Stimulated activated CD8-positive, alpha-beta memory T cell treated with anti-CD3 and anti-CD28 coated beads, Interleukin-7, amount 100 ng/mL, for 4 hours (primary cell): Measurements from ENCODE around the gene RBM12.
"Not testable (repeated sequence)": the region's sequence is repeated elsewhere in the genome, so short reads cannot be mapped to it uniquely, and the experiment has no call there.

ENCODE experiments used
- DNase-seq, 2 donors: peaks; one replicate each; pipeline ENCODE4 v3.0.0-alpha.2; 2020; ENCODE audit warnings: low read depth in 2 of 2

RBM12 gene

GRCh38 chr20:35664466-35665206, at the start of gene RBM12, which contains the start of gene CPNE1:
RBM12 (minus strand) TSS chr20:35664900; CDS start chr20:35655322, 9,578 bp downstream.
CPNE1 (minus strand) TSS chr20:35664900; CDS start chr20:35632923, 31,977 bp downstream.
- peak; percentile 89 to 90 for DNase-seq

GRCh38 chr20:35714127-35714526, 49.4 kb upstream of the RBM12 start:
- DNase-seq = no peak

- not testable (repeated sequence) for DNase-seq
Observed at GRCh38 chr20:35713120-35713519, 48.4 kb upstream of the RBM12 start.

GRCh38 chr20:35711588-35712209, 47.0 kb upstream of the RBM12 start:
- DNase-seq = no peak

- no peak for DNase-seq
Observed at GRCh38 chr20:35710884-35711587, 46.3 kb upstream of the RBM12 start.

GRCh38 chr20:35710039-35710438, 45.3 kb upstream of the RBM12 start:
- DNase-seq = no peak

GRCh38 chr20:35709259-35709658, 44.6 kb upstream of the RBM12 start:
- no peak for DNase-seq

- DNase-seq = no peak
Observed at GRCh38 chr20:35708502-35708901, 43.8 kb upstream of the RBM12 start.

GRCh38 chr20:35706591-35707529, 42.2 kb upstream of the RBM12 start:
- DNase-seq = not testable (repeated sequence)

GRCh38 chr20:35705894-35706293, 41.2 kb upstream of the RBM12 start:
- not testable (repeated sequence) for DNase-seq

GRCh38 chr20:35704514-35705261, 40.0 kb upstream of the RBM12 start:
- no peak for DNase-seq

- DNase-seq = no peak
Observed at GRCh38 chr20:35702824-35703695, 38.4 kb upstream of the RBM12 start.

- no peak for DNase-seq
Observed at GRCh38 chr20:35702051-35702823, 37.5 kb upstream of the RBM12 start.

- DNase-seq = no peak
Observed at GRCh38 chr20:35700625-35701148, 36.0 kb upstream of the RBM12 start.

GRCh38 chr20:35699957-35700624, 35.4 kb upstream of the RBM12 start:
- no peak for DNase-seq

- DNase-seq = peak; percentile 67 to 81
Observed at GRCh38 chr20:35699127-35699956, 34.6 kb upstream of the RBM12 start, which contains the start of the genes NFS1 and ROMO1. NFS1 (minus strand) TSS chr20:35699352; CDS start chr20:35699288, 64 bp downstream. ROMO1 (plus strand) TSS chr20:35699405; CDS start chr20:35699633, 228 bp downstream.
